Measurements from ENCODE around the gene GALNT17.

DNA sequence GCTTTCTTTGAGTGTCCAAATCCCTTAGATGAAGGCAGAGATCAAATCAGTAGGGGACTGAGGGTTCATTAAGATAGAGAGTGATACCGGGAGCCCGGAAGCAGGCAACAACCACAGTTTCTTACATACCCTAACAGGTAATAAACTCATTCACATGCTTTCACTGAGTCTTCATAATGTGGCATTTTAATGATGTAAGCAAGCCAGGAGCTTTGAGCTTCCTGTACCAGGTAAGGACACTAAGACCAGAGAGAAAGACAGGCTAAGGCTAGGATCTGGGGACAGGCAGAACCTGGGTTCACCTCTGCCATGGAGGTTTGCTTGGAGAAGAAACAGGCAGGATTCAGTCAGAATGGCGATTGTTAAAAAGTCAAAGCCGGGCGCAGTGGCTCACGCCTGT is 618.3 kb downstream of the GALNT17 start:
- no peak for TF ChIP-seq EP300 (conservative IDR thresholded peaks at IDR 0.05; ENCODE audit: poor library complexity, severe bottlenecking)
- no peak for TF ChIP-seq CTCF (IDR thresholded peaks at IDR 0.05; ENCODE audit: poor library complexity, severe bottlenecking)
- TF ChIP-seq EZH2 (IDR thresholded peaks at IDR 0.05; ENCODE audit: borderline replicate concordance, insufficient read depth, low read length, poor library complexity, severe bottlenecking): no peak

All from neural cell (in vitro differentiated cells).